HCT116 (cell line): ENCODE measurements around the gene ATOX1. TPM values are rescaled to one million over a fixed set of nuclear protein-coding genes. Genes with fewer than 3 reads are reported as not detected.

Experiments
- ATAC-seq: fragments of 200-7000 bp; cut with Tn5 transposase; 2 replicates; pipeline ENCODE4 v1.9.1; 2020; ENCODE audit warnings: mild to moderate bottlenecking, moderate library complexity
- BruUV-seq: library from RNA; stranded (reverse); fragments of 400-500 nt; replicated peaks from 2 replicates; lab custom pipeline; 2021; lab: Mats Ljungman, UMichigan
- CTCF ChIA-PET: fragments of 300-600 bp; sonication (Branson Sonifier 250); formaldehyde crosslinking; loops from one replicate; lab custom pipeline; 2021; ENCODE audit warnings: antibody characterized with exemption; lab: Charles Lee
- POLR2A ChIA-PET: fragments of 300-600, 350-600 bp; sonication (Branson Sonifier 250); formaldehyde crosslinking; loops from one replicate; lab custom pipeline; 2021; ENCODE audit warnings: antibody characterized with exemption; lab: Charles Lee
- RAD21 ChIA-PET, 2 experiments: fragments of 300-600 bp; sonication (Branson Sonifier 250); formaldehyde crosslinking; loops; one replicate each; lab custom pipeline; 2023; ENCODE audit warnings: low total read pairs in 2 of 2; ENCODE audit not compliant: uncharacterized antibody in 2 of 2, unreplicated experiment in 2 of 2, low non-redundant PET in 1 of 2; lab: Charles Lee
- DNase-seq: peaks from one replicate; pipeline ENCODE4 v3.0.0-alpha.2; 2010; ENCODE audit warnings: low read depth, low spot score
- H2AFZ ChIP-seq: fragments of 200-600 bp; shearing (Covaris generic), sonication (generic); 2 replicates; pipeline ENCODE4 v1.6.1; 2017; ENCODE audit warnings: low read depth, mixed run types, mixed read lengths, antibody characterized with exemption, low read length; ENCODE audit not compliant: poor library complexity, severe bottlenecking
- H3K27ac ChIP-seq: 2 replicates; pipeline ENCODE4 v1.5.1; 2012; ENCODE audit warnings: low read depth, low read length
- H3K27me3 ChIP-seq: fragments of 200-600 bp; sonication (generic); 2 replicates; pipeline ENCODE4 v1.6.1; 2016; ENCODE audit warnings: mixed run types, low read length, mixed read lengths; ENCODE audit not compliant: insufficient read depth
- H3K36me3 ChIP-seq, 2 experiments: fragments of 200-500 bp in 1 of 2; fragments of 200-600 bp in 1 of 2; sonication (Bioruptor generic) in 1 of 2; sonication (generic) in 1 of 2; 2 replicates each; pipeline versions ENCODE4 v1.5.1 to v1.6.1; 2014 to 2016; ENCODE audit warnings: low read length in 2 of 2, inconsistent platforms in 1 of 2, mixed read lengths in 1 of 2, mixed run types in 1 of 2; ENCODE audit not compliant: insufficient read depth in 2 of 2, control insufficient read depth in 1 of 2
- H3K4me1 ChIP-seq, 2 experiments: fragments of 200-600 bp in 1 of 2; sonication (generic) in 1 of 2; 2 replicates each; pipeline versions ENCODE4 v1.5.1 to v1.6.1; 2012 to 2017; ENCODE audit warnings: low read length in 2 of 2, inconsistent platforms in 1 of 2, mild to moderate bottlenecking in 1 of 2, mixed read lengths in 1 of 2, mixed run types in 1 of 2, moderate library complexity in 1 of 2; ENCODE audit not compliant: insufficient read depth in 2 of 2, control insufficient read depth in 1 of 2
- H3K4me2 ChIP-seq: fragments of 200-600 bp; sonication (generic); 2 replicates; pipeline ENCODE4 v1.6.1; 2017; ENCODE audit warnings: mixed run types, low read length, mixed read lengths
- H3K4me3 ChIP-seq, 2 experiments: fragments of 200-600 bp in 1 of 2; sonication (generic) in 1 of 2; replicated peaks in 1 of 2; 2 replicates each; pipeline ENCODE4 v1.5.1; 2011 to 2016; ENCODE audit warnings: low read length in 2 of 2, control low read depth in 1 of 2, low read depth in 1 of 2, mild to moderate bottlenecking in 1 of 2, mixed read lengths in 1 of 2, mixed run types in 1 of 2
- H3K79me2 ChIP-seq: fragments of 200-600 bp; sonication (generic); 2 replicates; pipeline ENCODE4 v1.6.1; 2017; ENCODE audit warnings: mild to moderate bottlenecking, mixed run types, low read length, moderate library complexity, mixed read lengths; ENCODE audit not compliant: insufficient read depth
- H3K9ac ChIP-seq: fragments of 200-600 bp; sonication (generic); 2 replicates; pipeline ENCODE4 v1.6.1; 2016; ENCODE audit warnings: low read length, mixed read lengths
- H3K9me2 ChIP-seq: fragments of 200-600 bp; sonication (generic), shearing (Covaris generic); 2 replicates; pipeline ENCODE4 v1.6.1; 2017; ENCODE audit warnings: mixed run types, mild to moderate bottlenecking, moderate library complexity; ENCODE audit not compliant: insufficient read depth
- H3K9me3 ChIP-seq, 2 experiments: fragments of 200-500 bp in 1 of 2; fragments of 200-600 bp in 1 of 2; sonication (Bioruptor generic) in 1 of 2; sonication (generic) in 1 of 2; 2 replicates each; pipeline ENCODE4 v1.6.1; 2014 to 2017; ENCODE audit warnings: low read length in 2 of 2, mixed read lengths in 2 of 2, inconsistent platforms in 1 of 2, low read depth in 1 of 2, mild to moderate bottlenecking in 1 of 2, mixed run types in 1 of 2, moderate library complexity in 1 of 2; ENCODE audit not compliant: control insufficient read depth in 1 of 2, insufficient read depth in 1 of 2
- H4K20me1 ChIP-seq: fragments of 200-600 bp; sonication (generic), shearing (Covaris generic); 2 replicates; pipeline ENCODE4 v1.6.1; 2017; ENCODE audit warnings: mixed run types, mild to moderate bottlenecking, moderate library complexity; ENCODE audit not compliant: insufficient read depth
- CBX3 ChIP-seq: IDR thresholded peaks from 2 replicates; pipeline ENCODE4 v1.6.1; 2012; ENCODE audit warnings: low read depth
- CEBPB ChIP-seq: IDR thresholded peaks from 2 replicates; pipeline ENCODE4 v1.6.1; 2012; ENCODE audit warnings: low read depth
- EGR1 ChIP-seq: IDR thresholded peaks from 2 replicates; pipeline ENCODE4 v1.6.1; 2012; ENCODE audit warnings: low read depth
- ELF1 ChIP-seq: IDR thresholded peaks from 2 replicates; pipeline ENCODE4 v1.6.1; 2012; ENCODE audit warnings: low read depth, borderline replicate concordance
- EZH2phosphoT487 ChIP-seq: fragments of 200-600 bp; IDR thresholded peaks from 2 replicates; pipeline ENCODE4 v1.6.1; 2018; ENCODE audit warnings: antibody characterized with exemption, borderline replicate concordance
- JUND ChIP-seq: IDR thresholded peaks from 2 replicates; pipeline ENCODE4 v1.6.1; 2012
- POLR2A ChIP-seq: IDR thresholded peaks from 2 replicates; pipeline ENCODE4 v1.7.0; 2011; ENCODE audit warnings: borderline replicate concordance; ENCODE audit not compliant: insufficient read depth, insufficient read length; ENCODE audit errors: extremely low read depth
- POLR2AphosphoS5 ChIP-seq: IDR thresholded peaks from 2 replicates; pipeline ENCODE4 v1.6.1; 2011; ENCODE audit warnings: mild to moderate bottlenecking, low read depth, low read length, moderate library complexity
- SIN3A ChIP-seq: IDR thresholded peaks from 2 replicates; pipeline ENCODE4 v1.6.1; 2012; ENCODE audit warnings: low read depth
- SP1 ChIP-seq: IDR thresholded peaks from 2 replicates; pipeline ENCODE4 v1.6.1; 2012; ENCODE audit warnings: low read depth
- SRF ChIP-seq: IDR thresholded peaks from 2 replicates; pipeline ENCODE4 v1.6.1; 2012; ENCODE audit warnings: low read depth
- YY1 ChIP-seq: IDR thresholded peaks from 2 replicates; pipeline ENCODE4 v1.6.1; 2011; ENCODE audit warnings: low read length, low read depth, moderate library complexity, mild to moderate bottlenecking; ENCODE audit not compliant: insufficient replicate concordance; ENCODE audit errors: extremely low read depth
- ZFX ChIP-seq: fragments of 450-650 bp; IDR thresholded peaks from 2 replicates; pipeline ENCODE4 v1.6.1; 2017
- ZNF274 ChIP-seq: fragments of 200-500 bp; sonication (Bioruptor generic); IDR thresholded peaks from 2 replicates; pipeline ENCODE4 v1.6.1; 2014; ENCODE audit warnings: mild to moderate bottlenecking, low read depth, low read length, inconsistent platforms
- intact Hi-C: fragments of 100-400 bp; cut with micrococcal nuclease; formaldehyde crosslinking; loops from 2 replicates; pipeline ENCODE4 v1.10.0; 2022
- total RNA-seq: library from RNA; stranded (reverse); gene quantifications from one replicate; pipeline ENCODE4 v1.2.1, GENCODE V29; 2021; ENCODE audit not compliant: unreplicated experiment
- TF ChIP-seq, protein P1 (sequence below): IDR thresholded peaks from 2 replicates; pipeline ENCODE4 v1.6.1; 2012; ENCODE audit warnings: low read depth
- TF ChIP-seq, protein P2 (sequence below): IDR thresholded peaks from 2 replicates; pipeline ENCODE4 v1.6.1; 2011; ENCODE audit warnings: mild to moderate bottlenecking, low read length, moderate library complexity; ENCODE audit not compliant: insufficient replicate concordance; ENCODE audit errors: extremely low read depth
- TF ChIP-seq, protein P3 (sequence below): IDR thresholded peaks from 2 replicates; pipeline ENCODE4 v1.6.1; 2012

Gene ATOX1
- total RNA-seq, 1 experiment from 2014 or later, result 66.2 TPM

DNA sequence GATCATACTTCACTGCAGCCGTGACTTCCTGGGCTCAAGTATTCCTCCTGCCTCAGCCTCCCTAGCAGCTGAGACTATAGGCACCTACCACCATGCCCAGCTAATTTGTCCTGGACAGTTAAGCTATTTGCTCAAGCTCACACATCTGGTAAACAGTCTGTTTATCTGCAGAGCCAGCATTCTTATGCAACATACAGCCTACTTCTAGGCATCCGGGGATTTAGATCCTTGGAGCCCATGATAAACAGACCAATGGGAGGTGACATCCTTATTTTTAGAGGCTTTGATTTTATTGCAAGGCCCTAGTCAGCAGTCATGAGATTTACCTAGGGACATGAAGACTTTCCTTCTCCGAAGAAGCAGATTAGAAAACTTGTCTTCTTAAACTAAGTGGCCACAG, 21.0 kb downstream of the ATOX1 start:
- ChIA-PET RAD21 (no interaction called here), POLR2A (no interaction called here), CTCF (no interaction called here)
- Histone ChIP-seq H2AFZ (no peak overlapping the region), H3K27me3 (no peaks in the 10 kb centered on the region), H3K4me1 (peaks cover 26 to 33% of the 10 kb centered on the region in 2 experiments), H3K9me2 (no peaks in the 10 kb centered on the region), H3K36me3 (no peaks in the 10 kb centered on the region), H3K4me2 (no peak overlapping the region), H3K4me3 (no peak overlapping the region), H4K20me1 (no peaks in the 10 kb centered on the region), H3K9me3 (no peaks in the 10 kb centered on the region), H3K9ac (no peak overlapping the region), H3K79me2 (no peaks in the 10 kb centered on the region), H3K27ac (no peak overlapping the region)
- BruUV-seq, result no TSS peak
- intact Hi-C loops, result no loop called here
- TF ChIP-seq, protein P1, sequence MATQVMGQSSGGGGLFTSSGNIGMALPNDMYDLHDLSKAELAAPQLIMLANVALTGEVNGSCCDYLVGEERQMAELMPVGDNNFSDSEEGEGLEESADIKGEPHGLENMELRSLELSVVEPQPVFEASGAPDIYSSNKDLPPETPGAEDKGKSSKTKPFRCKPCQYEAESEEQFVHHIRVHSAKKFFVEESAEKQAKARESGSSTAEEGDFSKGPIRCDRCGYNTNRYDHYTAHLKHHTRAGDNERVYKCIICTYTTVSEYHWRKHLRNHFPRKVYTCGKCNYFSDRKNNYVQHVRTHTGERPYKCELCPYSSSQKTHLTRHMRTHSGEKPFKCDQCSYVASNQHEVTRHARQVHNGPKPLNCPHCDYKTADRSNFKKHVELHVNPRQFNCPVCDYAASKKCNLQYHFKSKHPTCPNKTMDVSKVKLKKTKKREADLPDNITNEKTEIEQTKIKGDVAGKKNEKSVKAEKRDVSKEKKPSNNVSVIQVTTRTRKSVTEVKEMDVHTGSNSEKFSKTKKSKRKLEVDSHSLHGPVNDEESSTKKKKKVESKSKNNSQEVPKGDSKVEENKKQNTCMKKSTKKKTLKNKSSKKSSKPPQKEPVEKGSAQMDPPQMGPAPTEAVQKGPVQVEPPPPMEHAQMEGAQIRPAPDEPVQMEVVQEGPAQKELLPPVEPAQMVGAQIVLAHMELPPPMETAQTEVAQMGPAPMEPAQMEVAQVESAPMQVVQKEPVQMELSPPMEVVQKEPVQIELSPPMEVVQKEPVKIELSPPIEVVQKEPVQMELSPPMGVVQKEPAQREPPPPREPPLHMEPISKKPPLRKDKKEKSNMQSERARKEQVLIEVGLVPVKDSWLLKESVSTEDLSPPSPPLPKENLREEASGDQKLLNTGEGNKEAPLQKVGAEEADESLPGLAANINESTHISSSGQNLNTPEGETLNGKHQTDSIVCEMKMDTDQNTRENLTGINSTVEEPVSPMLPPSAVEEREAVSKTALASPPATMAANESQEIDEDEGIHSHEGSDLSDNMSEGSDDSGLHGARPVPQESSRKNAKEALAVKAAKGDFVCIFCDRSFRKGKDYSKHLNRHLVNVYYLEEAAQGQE, result no peak
- TF ChIP-seq CBX3, result no peak
- ATAC-seq (no peak), DNase-seq (no peak)

DNA sequence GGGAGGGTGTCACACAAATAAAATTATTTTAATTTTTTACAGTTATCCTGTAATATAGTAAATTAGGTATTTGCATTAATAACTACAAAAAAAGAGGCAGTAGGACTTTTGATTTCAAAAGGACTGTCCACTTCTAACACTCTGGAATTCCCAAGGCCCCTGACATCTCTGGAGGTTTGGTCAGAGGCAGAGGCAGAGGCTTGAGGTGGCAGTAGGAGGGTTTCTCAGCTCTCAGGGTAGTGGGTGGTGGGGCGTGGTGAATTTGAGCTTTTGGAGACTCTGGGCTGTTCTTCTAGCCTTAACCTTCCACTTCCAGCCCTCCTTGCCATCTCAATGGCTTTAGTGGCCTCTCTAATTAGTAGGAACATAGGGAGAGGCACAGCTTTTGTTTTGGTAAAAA, 22.8 kb downstream of the ATOX1 start:
- TF ChIP-seq JUND, result no peak
- no peak for TF ChIP-seq SP1
- TF ChIP-seq, protein P2, sequence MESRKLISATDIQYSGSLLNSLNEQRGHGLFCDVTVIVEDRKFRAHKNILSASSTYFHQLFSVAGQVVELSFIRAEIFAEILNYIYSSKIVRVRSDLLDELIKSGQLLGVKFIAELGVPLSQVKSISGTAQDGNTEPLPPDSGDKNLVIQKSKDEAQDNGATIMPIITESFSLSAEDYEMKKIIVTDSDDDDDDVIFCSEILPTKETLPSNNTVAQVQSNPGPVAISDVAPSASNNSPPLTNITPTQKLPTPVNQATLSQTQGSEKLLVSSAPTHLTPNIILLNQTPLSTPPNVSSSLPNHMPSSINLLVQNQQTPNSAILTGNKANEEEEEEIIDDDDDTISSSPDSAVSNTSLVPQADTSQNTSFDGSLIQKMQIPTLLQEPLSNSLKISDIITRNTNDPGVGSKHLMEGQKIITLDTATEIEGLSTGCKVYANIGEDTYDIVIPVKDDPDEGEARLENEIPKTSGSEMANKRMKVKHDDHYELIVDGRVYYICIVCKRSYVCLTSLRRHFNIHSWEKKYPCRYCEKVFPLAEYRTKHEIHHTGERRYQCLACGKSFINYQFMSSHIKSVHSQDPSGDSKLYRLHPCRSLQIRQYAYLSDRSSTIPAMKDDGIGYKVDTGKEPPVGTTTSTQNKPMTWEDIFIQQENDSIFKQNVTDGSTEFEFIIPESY, result no peak
- no peak for TF ChIP-seq POLR2AphosphoS5
- TF ChIP-seq YY1, result no peak
- TF ChIP-seq SIN3A, result no peak
- TF ChIP-seq EZH2phosphoT487, result no peak
- TF ChIP-seq ZFX, result no peak
- no peak for TF ChIP-seq CEBPB
- no peak for TF ChIP-seq ELF1
- TF ChIP-seq EGR1, result no peak
- TF ChIP-seq SRF, result no peak
- TF ChIP-seq, protein P3, sequence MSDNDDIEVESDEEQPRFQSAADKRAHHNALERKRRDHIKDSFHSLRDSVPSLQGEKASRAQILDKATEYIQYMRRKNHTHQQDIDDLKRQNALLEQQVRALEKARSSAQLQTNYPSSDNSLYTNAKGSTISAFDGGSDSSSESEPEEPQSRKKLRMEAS, result no peak
- no peak for TF ChIP-seq ZNF274
- TF ChIP-seq POLR2A, result no peak
- Histone ChIP-seq H3K27me3 (no peaks in the 10 kb centered on the region), H3K9ac (no peak overlapping the region), H3K4me3 (no peak overlapping the region), H3K4me2 (no peak overlapping the region), H3K4me1 (peaks cover 13 to 15% of the 10 kb centered on the region in 2 experiments), H3K79me2 (no peaks in the 10 kb centered on the region), H4K20me1 (no peaks in the 10 kb centered on the region), H3K9me3 (no peaks in the 10 kb centered on the region), H3K27ac (no peak overlapping the region), H3K9me2 (no peaks in the 10 kb centered on the region), H2AFZ (no peak overlapping the region), H3K36me3 (no peaks in the 10 kb centered on the region)
- no TSS peak for BruUV-seq
- DNase-seq (no peak), ATAC-seq (no peak)
- ChIA-PET RAD21 (no interaction called here), CTCF (no interaction called here), POLR2A (no interaction called here)
- intact Hi-C loops, result no loop called here
